SK-N-SH treated with all-trans-retinoic acid at 6 μM for 48 hours (cell line): ENCODE measurements around the gene PAFAH1B1.

ENCODE experiments used
- ATAC-seq: fragments of 200-7000 bp; cut with Tn5 transposase; 3 replicates; pipeline ENCODE4 v1.9.1; 2020; ENCODE audit warnings: mild to moderate bottlenecking, moderate library complexity
- ARNTL ChIP-seq: fragments of 450-650 bp; formaldehyde crosslinking; IDR thresholded peaks from 2 replicates; pipeline ENCODE4 v1.5.0; 2020; ENCODE audit warnings: low read depth, mild to moderate bottlenecking, moderate library complexity, borderline replicate concordance
- CREB5 ChIP-seq: fragments of 250-450 bp; sonication (Bioruptor Pico); IDR thresholded peaks from 2 replicates; pipeline ENCODE4 v1.5.1; 2020; ENCODE audit warnings: low read depth, mild to moderate bottlenecking, moderate library complexity
- CSDC2 ChIP-seq: fragments of 250-450 bp; sonication (Bioruptor Pico); IDR thresholded peaks from 2 replicates; pipeline ENCODE4 v1.5.0; 2020; ENCODE audit warnings: mild to moderate bottlenecking, moderate library complexity
- CSRNP3 ChIP-seq: fragments of 250-450 bp; sonication (Bioruptor Pico); IDR thresholded peaks from 2 replicates; pipeline ENCODE4 v1.5.1; 2021; ENCODE audit warnings: mild to moderate bottlenecking, moderate library complexity
- ESRRG ChIP-seq: fragments of 250-450 bp; sonication (Bioruptor Pico); IDR thresholded peaks from 2 replicates; pipeline ENCODE4 v1.6.1; 2021; ENCODE audit warnings: mild to moderate bottlenecking
- GLIS3 ChIP-seq: fragments of 250-450 bp; sonication (Bioruptor Pico); IDR thresholded peaks from 2 replicates; pipeline ENCODE4 v1.5.0; 2020; ENCODE audit warnings: mild to moderate bottlenecking, moderate library complexity
- ISL1 ChIP-seq: fragments of 250-450 bp; sonication (Bioruptor Pico); IDR thresholded peaks from 2 replicates; pipeline ENCODE4 v2.1.2; 2022; ENCODE audit warnings: mild to moderate bottlenecking, moderate library complexity
- OSR1 ChIP-seq: fragments of 250-450 bp; sonication (Bioruptor Pico); IDR thresholded peaks from 2 replicates; pipeline ENCODE4 v1.8.0; 2022; ENCODE audit warnings: moderate library complexity, mild to moderate bottlenecking, inconsistent platforms
- PATZ1 ChIP-seq: fragments of 250-450 bp; sonication (Bioruptor Pico); IDR thresholded peaks from 2 replicates; pipeline ENCODE4 v1.8.0; 2020; ENCODE audit warnings: mild to moderate bottlenecking, moderate library complexity, borderline replicate concordance
- POU6F1 ChIP-seq: fragments of 250-450 bp; sonication (Bioruptor Pico); IDR thresholded peaks from 2 replicates; pipeline ENCODE4 v1.8.0; 2021; ENCODE audit warnings: low read depth, mild to moderate bottlenecking, moderate library complexity, borderline replicate concordance
- RARB ChIP-seq: fragments of 250-450 bp; sonication (Bioruptor Pico); IDR thresholded peaks from 2 replicates; pipeline ENCODE4 v1.8.0; 2021; ENCODE audit warnings: mild to moderate bottlenecking, moderate library complexity
- TOX ChIP-seq: fragments of 250-450 bp; sonication (Bioruptor Pico); IDR thresholded peaks from 2 replicates; pipeline ENCODE4 v1.8.0; 2021; ENCODE audit warnings: mild to moderate bottlenecking, moderate library complexity, borderline replicate concordance
- ZC3H10 ChIP-seq: fragments of 250-450 bp; sonication (Bioruptor Pico); IDR thresholded peaks from 2 replicates; pipeline ENCODE4 v1.5.1; 2021; ENCODE audit warnings: mild to moderate bottlenecking, moderate library complexity
- ZFP30 ChIP-seq: fragments of 450-650 bp; formaldehyde crosslinking; IDR thresholded peaks from 2 replicates; pipeline ENCODE4 v1.5.0; 2022; ENCODE audit warnings: mild to moderate bottlenecking, moderate library complexity
- ZNF70 ChIP-seq: fragments of 450-650 bp; formaldehyde crosslinking; IDR thresholded peaks from 2 replicates; pipeline ENCODE4 v1.5.0; 2020; ENCODE audit warnings: mild to moderate bottlenecking, moderate library complexity
- ZNF8 ChIP-seq: fragments of 450-650 bp; formaldehyde crosslinking; IDR thresholded peaks from 2 replicates; pipeline ENCODE4 v1.5.0; 2020; ENCODE audit warnings: mild to moderate bottlenecking, moderate library complexity

PAFAH1B1 gene

GRCh38 chr17:2680961-2681360 lies 87.5 kb downstream of the PAFAH1B1 start (continued):
- TF ChIP-seq PATZ1 (CRISPR knock-in tag) (no peak), ISL1 (no peak), OSR1 (CRISPR knock-in tag) (no peak), ZNF70 (CRISPR knock-in tag) (no peak)

- ATAC-seq: no peak
- TF ChIP-seq ZFP30 (CRISPR knock-in tag) (no peak), ZC3H10 (CRISPR knock-in tag) (no peak), CSDC2 (no peak), PATZ1 (CRISPR knock-in tag) (no peak), ZNF8 (CRISPR knock-in tag) (no peak)
Measured at GRCh38 chr17:2681650-2682049, 88.2 kb downstream of the PAFAH1B1 start.

- TF ChIP-seq POU6F1 (CRISPR knock-in tag) (no peak), ISL1 (peak; percentile 20; the same call in 1 of the 2 replicates), ZNF8 (CRISPR knock-in tag) (no peak)
Measured at GRCh38 chr17:2682176-2682938, 88.9 kb downstream of the PAFAH1B1 start.

GRCh38 chr17:2683912-2684311 lies 90.5 kb downstream of the PAFAH1B1 start:
- no peak for TF ChIP-seq ZC3H10 (CRISPR knock-in tag)
- no peak for TF ChIP-seq OSR1 (CRISPR knock-in tag)
- no peak for TF ChIP-seq ESRRG (CRISPR knock-in tag)
- no peak for TF ChIP-seq CSRNP3 (CRISPR knock-in tag)
- TF ChIP-seq ARNTL (CRISPR knock-in tag): no peak
- ATAC-seq: no peak

More at GRCh38 chr17:2682176-2682938, 88.9 kb downstream of the PAFAH1B1 start:
- no peak for ATAC-seq

- TF ChIP-seq TOX (no peak), ZC3H10 (CRISPR knock-in tag) (no peak), ARNTL (CRISPR knock-in tag) (no peak), OSR1 (CRISPR knock-in tag) (no peak), RARB (no peak)
- ATAC-seq: no peak
Measured at GRCh38 chr17:2684549-2684948, 91.1 kb downstream of the PAFAH1B1 start.

- ATAC-seq: no peak
Measured at GRCh38 chr17:2685696-2686095, 92.2 kb downstream of the PAFAH1B1 start.

More at GRCh38 chr17:2685696-2686095, 92.2 kb downstream of the PAFAH1B1 start:
- no peak for TF ChIP-seq TOX
- no peak for TF ChIP-seq CREB5 (CRISPR knock-in tag)
- TF ChIP-seq GLIS3 (CRISPR knock-in tag): no peak
